Epithelial cell of proximal tubule (primary cell): ENCODE data around the gene SHC4. TPM values are rescaled to one million over a fixed set of nuclear protein-coding genes. Genes with fewer than 3 reads are reported as not detected.

Experiments used
- DNase-seq: peaks from one replicate; pipeline ENCODE4 v3.0.0-alpha.2; 2011; ENCODE audit warnings: low read depth
- H3K4me3 ChIP-seq: 2 replicates; pipeline ENCODE4 v1.5.1; 2011; ENCODE audit warnings: low read depth, mild to moderate bottlenecking, low read length
- total RNA-seq: library from RNA; depleted of rRNA; stranded (reverse); fragments of >200 nt; gene quantifications from 2 replicates; pipeline ENCODE4 v1.2.3, GENCODE V29; 2015
- TF ChIP-seq, protein P1 (sequence below): conservative IDR thresholded peaks from 2 replicates; pipeline ENCODE4 v1.5.1; 2012; ENCODE audit warnings: low read depth, mild to moderate bottlenecking, low read length

SHC4 gene
- total RNA-seq, 1 donor from 2014 or later, result 9.3 TPM

DNA sequence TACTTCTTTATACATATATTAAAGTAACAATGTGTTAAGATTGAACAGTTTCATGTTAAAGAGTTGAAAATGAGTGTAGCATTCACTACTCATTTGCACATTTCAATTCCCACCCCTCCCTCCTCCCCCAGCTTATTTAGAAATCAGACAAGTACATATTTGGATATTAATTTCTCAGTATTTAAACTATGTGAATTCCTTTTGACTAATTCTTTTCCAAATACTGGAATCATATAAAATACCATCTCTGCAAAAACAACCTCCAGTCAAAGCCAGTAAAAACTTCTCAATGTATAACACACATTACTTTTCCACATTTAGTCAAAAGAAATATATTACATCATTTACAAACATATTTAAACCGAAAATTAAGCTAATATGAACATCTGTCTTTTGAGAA is 25.5 kb upstream of the SHC4 start:
- TF ChIP-seq, protein P1, sequence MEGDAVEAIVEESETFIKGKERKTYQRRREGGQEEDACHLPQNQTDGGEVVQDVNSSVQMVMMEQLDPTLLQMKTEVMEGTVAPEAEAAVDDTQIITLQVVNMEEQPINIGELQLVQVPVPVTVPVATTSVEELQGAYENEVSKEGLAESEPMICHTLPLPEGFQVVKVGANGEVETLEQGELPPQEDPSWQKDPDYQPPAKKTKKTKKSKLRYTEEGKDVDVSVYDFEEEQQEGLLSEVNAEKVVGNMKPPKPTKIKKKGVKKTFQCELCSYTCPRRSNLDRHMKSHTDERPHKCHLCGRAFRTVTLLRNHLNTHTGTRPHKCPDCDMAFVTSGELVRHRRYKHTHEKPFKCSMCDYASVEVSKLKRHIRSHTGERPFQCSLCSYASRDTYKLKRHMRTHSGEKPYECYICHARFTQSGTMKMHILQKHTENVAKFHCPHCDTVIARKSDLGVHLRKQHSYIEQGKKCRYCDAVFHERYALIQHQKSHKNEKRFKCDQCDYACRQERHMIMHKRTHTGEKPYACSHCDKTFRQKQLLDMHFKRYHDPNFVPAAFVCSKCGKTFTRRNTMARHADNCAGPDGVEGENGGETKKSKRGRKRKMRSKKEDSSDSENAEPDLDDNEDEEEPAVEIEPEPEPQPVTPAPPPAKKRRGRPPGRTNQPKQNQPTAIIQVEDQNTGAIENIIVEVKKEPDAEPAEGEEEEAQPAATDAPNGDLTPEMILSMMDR, result no peak
- H3K4me3 ChIP-seq, result no peak overlapping the region
- no peak for DNase-seq

GRCh38 chr15:48987142-48987541 is 23.4 kb upstream of the SHC4 start:
- TF ChIP-seq, protein P1, result no peak
- DNase-seq, result no peak

GRCh38 chr15:48986240-48986639 is 22.5 kb upstream of the SHC4 start:
- H3K4me3 ChIP-seq, result no peak overlapping the region
- TF ChIP-seq, protein P1, result no peak
- no peak for DNase-seq

More at GRCh38 chr15:48987142-48987541, 23.4 kb upstream of the SHC4 start:
- H3K4me3 ChIP-seq, result no peak overlapping the region

- no peak for DNase-seq
- H3K4me3 ChIP-seq, result no peak overlapping the region
- TF ChIP-seq, protein P1, result no peak
Measured at GRCh38 chr15:48985516-48985915, 21.8 kb upstream of the SHC4 start.

GRCh38 chr15:48984811-48985352 is 21.2 kb upstream of the SHC4 start:
- TF ChIP-seq, protein P1, result no peak
- DNase-seq, result no peak

GRCh38 chr15:48984021-48984710 is 20.4 kb upstream of the SHC4 start:
- TF ChIP-seq, protein P1, result no peak
- DNase-seq, result no peak
- no peak overlapping the region for H3K4me3 ChIP-seq

More at GRCh38 chr15:48984811-48985352, 21.2 kb upstream of the SHC4 start:
- H3K4me3 ChIP-seq, result no peak overlapping the region

DNA sequence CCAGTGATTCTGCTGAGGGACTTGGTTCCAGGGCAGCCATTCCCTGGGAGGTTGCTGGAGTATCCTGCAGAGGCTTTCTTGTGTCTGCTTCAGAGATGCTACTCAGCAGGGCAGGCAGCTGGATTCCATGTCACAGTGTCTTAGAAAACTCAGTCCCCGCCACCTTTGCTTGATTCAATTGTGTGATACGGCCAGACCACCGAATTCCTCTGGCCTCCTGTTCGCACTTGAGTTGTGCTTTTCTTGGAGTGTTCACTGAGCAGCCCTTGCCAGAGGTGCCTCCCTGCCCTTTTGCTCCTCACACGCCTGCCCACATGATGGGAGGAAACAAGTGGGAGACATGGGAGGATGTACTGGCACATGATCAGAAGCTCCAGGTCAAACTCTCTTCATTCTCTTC is 19.6 kb upstream of the SHC4 start:
- TF ChIP-seq, protein P1, result no peak
- no peak overlapping the region for H3K4me3 ChIP-seq

More for the DNA sequence above, 19.6 kb upstream of the SHC4 start:
- DNase-seq, result no peak
